Measurements from ENCODE around the gene CFAP46.

CFAP46 gene

GRCh38 chr10:132817701-132818211, 124.6 kb downstream of the CFAP46 start:
- no peak for DNase-seq

DNA sequence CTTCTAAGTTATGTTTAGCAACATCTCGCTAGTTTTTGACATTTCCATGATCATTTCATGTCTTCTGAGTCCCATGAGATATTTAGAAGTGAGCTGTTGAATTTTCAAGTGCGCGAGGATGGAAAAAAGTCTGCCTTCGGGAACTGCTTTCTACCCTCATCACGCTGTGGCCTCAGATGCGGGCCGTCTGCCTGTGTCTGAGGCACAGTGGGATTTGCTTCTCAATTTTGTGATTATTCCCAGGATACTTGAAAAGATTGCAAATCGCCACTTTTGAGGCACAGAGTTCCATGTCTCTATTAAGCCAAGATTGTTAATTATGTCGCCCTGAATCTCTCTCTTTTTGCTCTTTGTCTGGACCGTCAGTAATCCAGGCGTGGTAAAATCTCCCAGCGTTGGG, 125.7 kb downstream of the CFAP46 start:
- no peak for DNase-seq

DNA sequence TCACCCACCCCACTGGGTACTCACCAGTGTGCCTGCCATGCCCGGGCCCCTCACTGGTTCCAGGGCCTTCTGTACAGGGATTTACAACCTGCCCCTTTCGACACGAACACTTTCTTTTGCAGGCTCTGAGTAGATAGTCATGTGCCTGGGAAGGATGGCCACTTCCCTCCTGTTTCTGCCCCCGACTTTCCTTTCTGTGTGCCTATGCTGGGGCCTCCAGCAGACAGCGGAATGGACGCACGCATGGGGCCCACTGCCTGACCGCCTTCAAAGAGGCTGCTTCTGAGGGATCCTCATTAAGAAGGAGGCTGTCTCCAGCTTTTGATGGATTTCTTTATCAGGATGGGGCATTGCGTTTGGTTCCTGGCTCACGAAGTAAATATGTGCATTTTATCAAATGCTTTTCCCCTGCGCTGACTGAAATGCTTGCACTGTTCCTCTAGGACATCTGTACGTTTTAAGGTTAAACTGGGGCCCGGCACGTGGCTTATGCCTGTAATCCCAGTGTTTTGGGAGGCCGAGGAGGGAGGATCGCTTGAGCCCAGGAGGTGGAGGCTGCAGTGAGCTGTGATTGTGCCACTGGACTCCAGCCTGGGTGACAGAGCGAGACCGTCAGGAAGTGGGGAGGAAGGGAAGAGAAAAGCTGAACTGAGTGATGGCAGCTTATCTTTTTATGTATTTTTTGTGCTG, 127.1 kb downstream of the CFAP46 start:
- no peak for DNase-seq

DNA sequence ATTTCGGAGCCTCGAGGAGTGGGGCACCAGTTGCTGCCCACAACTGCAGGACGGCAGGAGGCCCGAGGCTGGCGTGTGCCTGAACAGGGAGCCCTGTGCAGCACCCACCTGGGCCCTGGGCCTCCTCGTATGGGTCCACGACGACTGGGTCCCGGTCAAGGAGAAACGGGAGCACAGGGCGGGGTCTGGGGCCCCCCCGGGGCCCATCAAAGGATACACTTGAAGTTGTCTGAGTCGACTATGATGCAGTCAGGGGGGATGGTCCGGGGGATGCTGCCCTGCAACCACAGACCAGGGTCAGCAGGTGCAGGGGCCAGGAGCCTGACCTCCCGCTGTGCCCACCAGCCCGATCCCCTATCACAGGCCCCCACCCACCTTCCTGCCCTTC, 127.9 kb downstream of the CFAP46 start:
- no peak for DNase-seq

GRCh38 chr10:132813560-132814468, 128.6 kb downstream of the CFAP46 start:
- no peak for DNase-seq

GRCh38 chr10:132813001-132813401, 129.4 kb downstream of the CFAP46 start:
- DNase-seq: no peak

DNA sequence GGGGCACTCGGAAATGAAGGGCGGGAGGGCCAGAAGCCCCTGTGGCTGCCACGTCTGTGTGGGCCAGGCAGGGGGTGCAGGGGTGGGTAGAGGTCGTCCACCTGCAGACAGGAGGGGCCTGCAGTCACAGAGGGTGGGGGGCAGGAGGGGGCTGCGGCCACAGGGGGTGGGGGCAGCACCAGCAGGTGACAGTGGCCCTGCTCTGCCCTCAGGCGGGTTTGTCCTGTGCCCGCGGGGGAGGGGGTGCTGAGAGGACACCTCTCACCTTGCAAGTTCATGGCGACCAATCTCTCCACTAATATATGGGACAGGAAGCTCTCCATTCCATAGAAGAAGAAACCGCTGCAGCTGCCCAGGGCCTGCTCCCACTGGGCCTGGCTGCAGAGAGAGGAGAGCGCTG, 129.8 kb downstream of the CFAP46 start:
- no peak for DNase-seq

DNA sequence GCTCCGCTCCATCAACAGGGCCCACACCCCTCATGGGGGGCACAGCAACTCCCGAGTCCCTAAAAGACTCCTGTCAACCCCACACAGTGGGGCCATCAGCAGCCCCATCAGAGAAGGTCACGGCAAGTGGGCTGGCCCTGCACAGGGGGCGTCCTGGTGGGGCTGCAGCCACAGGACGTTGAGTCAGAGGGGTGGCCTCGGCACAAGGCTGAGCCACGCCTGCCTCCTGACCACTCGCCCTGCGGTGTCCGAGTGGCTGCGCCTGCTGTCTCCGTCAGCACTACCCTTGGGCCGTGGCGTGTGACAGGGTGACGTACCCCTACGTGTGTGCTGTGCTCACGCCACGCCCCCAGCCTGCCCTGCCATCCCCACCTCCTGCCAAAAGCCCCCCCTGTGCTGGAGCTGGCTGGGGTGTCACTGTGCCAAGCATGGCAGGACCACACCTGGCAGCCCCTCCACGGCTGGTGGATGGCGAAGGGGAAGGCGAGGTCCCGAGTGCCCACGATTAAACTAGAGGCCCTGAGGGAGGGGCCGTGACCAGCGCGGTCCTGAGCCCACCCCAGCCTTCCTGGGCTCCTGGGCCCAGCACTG, 130.4 kb downstream of the CFAP46 start:
- no peak for DNase-seq

GRCh38 chr10:132810807-132811700, 131.3 kb downstream of the CFAP46 start:
- DNase-seq: no peak

GRCh38 chr10:132810141-132810806, 132.1 kb downstream of the CFAP46 start:
- DNase-seq: no peak

DNA sequence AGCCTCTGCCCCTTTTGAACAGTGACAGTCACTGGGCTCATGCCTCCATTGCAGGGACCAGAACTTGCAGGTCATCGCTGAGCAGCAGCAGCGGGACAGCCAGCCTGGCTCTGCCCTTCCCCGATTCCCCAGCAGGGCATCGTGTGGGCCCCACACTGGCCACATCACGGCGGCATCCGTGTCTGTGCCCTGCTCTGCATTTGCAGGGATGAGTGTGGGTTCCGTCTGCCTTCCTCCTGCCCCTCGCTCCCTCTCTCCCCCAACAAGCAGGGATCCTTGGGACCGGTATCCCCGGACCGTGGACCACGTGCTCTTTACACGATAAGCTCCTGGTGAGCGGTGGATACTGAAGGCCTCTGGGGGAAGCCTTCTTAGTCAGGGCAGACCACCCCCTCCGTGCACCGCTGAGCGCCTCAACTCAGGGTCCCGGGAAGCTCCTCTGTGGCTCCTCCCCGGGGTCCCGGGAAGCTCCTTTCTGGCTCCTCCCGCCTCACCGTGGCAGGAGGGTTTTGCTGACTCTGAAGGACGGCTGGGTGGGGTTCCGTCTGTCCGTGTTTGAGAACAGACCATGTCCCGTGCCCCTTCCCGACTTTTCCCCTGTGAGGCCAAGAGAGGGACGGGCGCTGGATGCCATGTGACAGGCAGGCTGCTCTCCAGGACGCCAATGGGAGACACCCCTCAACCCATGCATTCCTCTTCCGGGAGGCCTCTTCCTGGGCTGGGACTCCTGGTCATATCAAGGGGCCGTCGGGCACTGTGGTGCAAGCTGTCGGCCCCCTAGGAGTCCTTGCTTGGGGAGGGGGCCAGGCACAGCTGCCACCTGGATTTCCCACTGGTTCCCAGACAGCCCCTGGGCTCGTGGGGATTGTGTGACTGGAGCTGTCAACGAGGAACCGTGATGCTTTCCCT, 132.9 kb downstream of the CFAP46 start:
- no peak for DNase-seq

DNA sequence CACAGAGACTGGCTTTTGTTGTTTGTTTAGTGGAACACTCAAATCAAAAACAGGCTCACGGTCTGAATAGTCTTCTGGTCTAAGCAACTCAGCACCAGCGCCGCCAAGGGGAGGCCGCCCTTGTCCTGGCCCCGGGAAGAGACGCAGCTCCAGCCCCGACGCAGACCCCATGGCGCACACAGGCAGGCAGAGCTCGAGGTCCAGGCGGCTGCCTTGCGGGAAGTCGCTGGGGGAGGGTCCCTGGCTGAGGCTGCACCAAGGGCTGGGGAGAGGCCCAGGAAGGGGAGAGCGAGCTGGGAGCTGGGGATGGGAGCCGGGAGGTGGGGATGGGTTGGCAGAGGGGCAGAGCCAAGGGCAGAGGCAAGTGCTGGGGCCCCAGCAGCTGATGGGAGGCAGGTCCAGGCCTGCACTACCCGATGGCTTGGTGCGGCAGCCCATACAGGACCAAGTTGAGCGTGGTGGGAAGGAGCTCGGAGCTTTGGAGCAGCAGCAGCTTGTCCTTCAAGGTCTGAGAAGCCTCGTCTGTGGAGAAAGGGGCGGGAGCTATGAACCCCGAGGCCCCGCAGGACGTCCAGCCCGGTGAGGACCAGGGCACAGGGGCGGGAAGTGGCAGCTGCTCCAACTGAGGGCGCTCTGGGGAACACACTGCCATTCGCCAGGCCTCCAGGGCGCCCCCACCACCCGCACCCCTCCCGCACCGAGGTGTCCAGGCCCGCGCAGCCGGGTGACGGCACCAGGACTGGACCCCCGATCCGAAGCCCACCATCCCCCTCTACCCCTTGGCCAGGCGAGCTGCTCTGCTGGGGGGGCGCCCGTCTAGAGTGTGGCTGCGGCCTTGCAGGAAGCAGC, 133.8 kb downstream of the CFAP46 start:
- no peak for DNase-seq

GRCh38 chr10:132807621-132808049, 134.7 kb downstream of the CFAP46 start:
- DNase-seq: no peak

- no peak for DNase-seq
Observed at GRCh38 chr10:132806561-132807003, 135.8 kb downstream of the CFAP46 start.

DNA sequence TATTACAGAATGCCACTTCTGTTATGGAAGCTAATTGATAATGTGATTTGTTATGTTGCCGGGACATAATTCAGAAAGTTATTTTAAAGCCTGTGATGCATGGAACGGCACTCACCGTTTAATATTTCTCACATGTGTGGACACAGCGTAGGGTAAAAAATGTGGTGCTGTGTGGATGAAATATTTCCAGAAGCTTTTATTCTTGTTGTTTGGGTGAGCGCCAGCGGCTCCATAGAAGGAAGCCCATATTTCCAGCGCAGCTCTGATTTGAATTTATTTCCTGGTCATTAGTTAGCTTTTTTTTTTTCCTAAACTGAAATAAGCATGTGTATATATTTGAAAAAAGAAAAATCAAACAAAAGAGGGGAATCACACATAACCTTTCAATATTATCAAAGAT, 136.3 kb downstream of the CFAP46 start:
- no peak for DNase-seq

DNA sequence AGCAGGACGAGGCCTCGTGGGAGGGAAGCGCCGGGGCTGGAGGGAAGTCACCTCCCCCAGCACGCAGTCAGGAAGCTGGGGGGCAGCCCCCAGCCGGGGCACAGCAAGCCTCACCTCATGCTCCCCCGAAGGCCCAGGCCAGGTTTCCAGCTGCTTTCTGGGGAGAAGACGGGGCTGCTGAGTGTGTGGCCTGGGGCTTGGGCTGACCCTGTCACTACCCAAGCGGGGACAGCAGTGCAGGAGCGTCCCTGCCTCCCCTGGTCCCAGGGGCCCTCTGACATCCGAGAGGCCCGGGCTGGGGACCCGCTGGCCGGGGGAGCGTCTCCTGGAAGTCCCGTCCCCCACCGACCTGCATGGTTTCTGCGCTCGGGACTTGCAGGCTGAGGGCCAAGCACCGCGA, 136.8 kb downstream of the CFAP46 start:
- DNase-seq: no peak

DNA sequence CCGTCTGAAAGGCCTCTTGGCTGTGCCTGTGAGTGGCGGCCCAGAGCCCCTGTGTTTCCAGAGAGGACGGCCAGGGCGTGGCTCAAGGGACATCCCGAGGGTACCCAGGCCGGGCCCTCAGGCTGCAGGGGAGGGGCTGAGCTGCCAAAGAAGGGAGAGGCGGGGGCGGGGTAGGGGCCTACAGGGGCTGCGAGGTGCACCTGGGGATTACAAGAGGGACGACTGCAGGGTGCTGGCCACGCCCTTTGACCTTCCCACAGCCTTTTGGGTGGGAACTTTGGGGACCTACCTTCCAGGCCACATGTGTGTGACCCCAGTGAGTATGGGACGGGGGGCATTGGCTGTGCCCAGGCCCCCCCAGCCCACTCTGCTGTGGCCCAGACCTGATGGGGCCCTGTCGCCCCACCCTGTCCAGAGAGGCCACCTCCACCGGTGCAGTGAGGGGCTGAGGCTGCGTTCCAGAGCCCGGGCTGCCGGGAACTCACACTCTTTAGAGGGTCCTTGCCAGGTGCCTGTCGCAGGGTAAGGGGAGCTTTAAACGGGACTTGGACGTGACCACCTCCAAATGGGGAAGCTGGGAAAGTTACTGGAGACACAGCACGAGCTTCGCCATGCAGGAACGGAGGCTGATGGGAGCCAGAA, 137.5 kb downstream of the CFAP46 start:
- no peak for DNase-seq

- DNase-seq: no peak
Observed at GRCh38 chr10:132804287-132804686, 138.1 kb downstream of the CFAP46 start.
